ENCODE measurements around the gene SGTA.

GRCh38 chr19:2759362-2759761, 23.7 kb downstream of the SGTA start:
- TF ChIP-seq CTCF (IDR thresholded peaks at IDR 0.05; ENCODE audit: low read depth, low read length) (no peak), EZH2phosphoT487 (IDR thresholded peaks at IDR 0.05; ENCODE audit: low read depth) (no peak)
